Stimulated activated CD4-positive, alpha-beta T cell treated with anti-CD3 and anti-CD28 coated beads, Interleukin-12 subunit alpha, Interleukin-12 subunit beta, amount 100 ng/mL, for 4 hours (primary cell): Measurements from ENCODE around the gene LRCH4.

Source experiments
- DNase-seq: peaks from one replicate; pipeline ENCODE4 v3.0.0-alpha.2; 2020

The LRCH4 gene, protein sequence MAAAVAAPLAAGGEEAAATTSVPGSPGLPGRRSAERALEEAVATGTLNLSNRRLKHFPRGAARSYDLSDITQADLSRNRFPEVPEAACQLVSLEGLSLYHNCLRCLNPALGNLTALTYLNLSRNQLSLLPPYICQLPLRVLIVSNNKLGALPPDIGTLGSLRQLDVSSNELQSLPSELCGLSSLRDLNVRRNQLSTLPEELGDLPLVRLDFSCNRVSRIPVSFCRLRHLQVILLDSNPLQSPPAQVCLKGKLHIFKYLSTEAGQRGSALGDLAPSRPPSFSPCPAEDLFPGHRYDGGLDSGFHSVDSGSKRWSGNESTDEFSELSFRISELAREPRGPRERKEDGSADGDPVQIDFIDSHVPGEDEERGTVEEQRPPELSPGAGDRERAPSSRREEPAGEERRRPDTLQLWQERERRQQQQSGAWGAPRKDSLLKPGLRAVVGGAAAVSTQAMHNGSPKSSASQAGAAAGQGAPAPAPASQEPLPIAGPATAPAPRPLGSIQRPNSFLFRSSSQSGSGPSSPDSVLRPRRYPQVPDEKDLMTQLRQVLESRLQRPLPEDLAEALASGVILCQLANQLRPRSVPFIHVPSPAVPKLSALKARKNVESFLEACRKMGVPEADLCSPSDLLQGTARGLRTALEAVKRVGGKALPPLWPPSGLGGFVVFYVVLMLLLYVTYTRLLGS

DNA sequence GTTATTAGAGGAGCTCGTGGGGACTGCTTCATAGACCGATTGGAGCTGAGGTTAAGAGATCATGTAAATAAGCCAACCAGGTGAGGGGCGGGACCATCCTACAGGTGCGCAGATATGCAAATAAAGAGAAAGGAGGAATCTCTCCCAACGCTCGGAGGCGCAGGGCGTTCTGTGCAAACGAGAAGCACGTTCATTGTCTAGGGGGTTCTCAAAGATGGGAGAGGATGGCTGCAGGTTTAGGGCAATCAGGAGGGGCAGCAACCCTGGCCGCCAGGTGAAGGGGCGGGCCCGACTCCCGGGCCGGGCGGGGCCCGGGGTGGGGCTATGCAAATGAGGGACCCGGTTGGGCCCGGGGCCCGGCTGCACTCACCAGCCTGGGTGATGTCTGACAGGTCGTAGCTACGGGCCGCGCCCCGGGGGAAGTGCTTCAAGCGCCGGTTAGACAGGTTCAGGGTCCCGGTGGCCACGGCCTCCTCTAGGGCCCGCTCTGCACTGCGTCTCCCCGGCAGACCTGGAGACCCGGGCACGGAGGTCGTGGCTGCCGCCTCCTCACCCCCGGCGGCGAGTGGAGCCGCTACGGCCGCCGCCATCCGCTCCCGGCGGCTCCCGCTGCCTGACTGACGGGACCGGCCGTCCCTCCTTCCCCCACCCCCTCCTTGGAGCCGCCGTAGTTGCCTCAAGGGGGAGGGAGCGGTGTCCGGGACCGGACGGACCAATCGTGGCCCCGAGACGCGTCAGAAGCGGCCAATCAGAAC is at the start of gene LRCH4:
TSS of gene LRCH4 (minus strand) at position 619 of the 755 bp plus-strand sequence. CDS start at position 590, 29 bp downstream.
- peak; percentile 57 for DNase-seq

DNA sequence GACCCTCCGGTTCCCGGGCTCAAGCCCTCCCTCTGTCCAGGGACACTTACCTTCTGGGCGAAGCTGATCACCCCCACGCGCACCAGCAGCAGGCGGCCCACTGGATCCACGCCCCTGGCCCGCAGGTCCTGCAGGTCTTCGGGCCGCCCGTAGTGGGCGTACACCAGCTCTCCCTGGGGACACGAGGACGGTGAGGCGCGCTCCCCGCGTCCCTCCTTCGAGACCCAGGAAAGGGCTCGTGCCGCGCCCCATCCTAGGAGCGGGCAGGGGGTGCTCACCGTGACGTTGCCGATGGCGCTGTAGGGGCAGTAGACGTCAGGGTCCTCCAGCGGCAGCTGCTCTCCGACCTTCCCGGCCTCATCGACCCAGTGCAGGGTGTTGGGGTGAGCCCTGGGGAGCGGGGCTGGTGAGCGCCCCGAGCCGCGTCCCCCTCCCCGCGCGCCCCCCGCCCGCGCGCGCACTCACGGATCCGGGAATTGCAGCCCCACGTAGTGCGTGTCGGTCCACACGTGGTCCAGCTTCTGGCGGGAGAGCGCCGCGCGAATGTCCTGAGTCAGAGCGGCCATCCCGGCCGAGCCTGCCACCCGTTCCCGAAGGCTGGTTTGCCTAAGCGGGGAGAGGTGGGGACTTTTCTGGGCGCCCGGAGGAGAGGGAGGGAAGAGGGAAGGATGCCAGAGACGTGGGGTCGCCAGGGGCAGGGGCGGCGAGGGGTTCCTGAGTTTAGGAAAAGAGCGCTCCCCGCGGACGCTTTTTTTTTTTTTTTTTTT is 47.2 kb upstream of the LRCH4 start:
- peak; percentile 61 for DNase-seq

DNA sequence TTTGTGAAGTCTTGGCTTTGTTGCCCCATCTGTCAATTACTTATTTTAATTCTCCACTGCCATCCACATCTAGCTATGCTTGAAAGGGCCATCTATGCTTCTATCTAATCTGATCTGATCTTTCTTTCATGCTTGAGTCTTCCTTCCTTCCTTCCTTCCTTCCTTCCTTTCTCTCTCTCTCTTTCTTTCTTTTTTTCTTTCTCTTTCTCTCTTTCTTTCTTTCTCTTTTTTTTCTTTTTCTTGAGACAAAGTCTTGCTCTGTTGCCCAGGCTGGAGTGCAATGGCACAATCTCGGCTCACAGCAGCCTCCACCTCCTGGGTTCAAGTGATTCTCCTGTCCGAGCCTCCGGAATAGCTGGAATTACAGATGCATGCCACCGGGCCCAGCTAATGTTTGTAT is 44.1 kb upstream of the LRCH4 start:
- no peak for DNase-seq

DNA sequence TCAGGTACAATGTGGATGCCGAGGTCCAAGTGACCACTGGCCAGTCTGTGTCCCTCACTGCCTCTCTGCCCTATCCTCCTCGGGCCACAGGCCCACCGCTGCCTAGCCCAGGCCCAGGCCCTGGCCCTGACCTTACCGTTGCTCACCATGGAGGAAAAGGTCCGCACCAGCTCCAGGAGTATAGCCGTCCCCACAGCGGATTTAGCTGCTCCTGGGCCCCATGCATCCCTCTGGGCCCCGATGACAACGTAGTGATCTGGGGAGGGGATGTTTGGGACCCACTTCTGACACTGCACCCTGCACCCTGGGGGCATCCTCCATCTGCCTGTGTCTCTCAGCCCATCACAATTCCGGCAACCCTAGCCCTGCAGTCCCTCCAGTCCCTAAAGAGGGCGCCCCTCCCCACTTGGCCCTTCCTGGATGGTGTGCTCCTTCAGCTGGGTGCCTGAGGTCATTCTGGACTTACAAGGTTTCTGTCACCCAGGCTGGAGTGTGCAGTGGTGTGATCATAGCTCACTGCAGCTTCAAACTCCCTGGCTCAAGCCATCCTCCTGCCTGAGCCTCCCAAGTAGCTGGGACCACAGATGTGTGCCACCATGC is 43.3 kb upstream of the LRCH4 start:
- DNase-seq: no peak

DNA sequence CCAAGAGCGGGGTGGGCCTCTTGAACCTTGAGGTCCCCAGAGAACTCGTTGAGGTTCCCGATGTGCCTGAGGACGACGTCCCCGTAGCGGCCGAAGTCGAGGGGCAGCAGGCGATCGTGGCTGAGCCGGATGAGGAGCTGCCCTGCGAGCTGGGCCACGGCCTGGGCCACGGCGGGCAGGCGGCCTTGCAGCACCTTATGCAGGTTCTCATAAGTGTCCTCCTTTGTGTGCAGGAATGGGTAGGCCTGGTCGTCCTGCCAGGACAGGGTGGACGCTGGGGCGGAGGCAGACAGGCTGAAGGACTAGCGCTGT is 41.3 kb upstream of the LRCH4 start:
- DNase-seq: no peak

DNA sequence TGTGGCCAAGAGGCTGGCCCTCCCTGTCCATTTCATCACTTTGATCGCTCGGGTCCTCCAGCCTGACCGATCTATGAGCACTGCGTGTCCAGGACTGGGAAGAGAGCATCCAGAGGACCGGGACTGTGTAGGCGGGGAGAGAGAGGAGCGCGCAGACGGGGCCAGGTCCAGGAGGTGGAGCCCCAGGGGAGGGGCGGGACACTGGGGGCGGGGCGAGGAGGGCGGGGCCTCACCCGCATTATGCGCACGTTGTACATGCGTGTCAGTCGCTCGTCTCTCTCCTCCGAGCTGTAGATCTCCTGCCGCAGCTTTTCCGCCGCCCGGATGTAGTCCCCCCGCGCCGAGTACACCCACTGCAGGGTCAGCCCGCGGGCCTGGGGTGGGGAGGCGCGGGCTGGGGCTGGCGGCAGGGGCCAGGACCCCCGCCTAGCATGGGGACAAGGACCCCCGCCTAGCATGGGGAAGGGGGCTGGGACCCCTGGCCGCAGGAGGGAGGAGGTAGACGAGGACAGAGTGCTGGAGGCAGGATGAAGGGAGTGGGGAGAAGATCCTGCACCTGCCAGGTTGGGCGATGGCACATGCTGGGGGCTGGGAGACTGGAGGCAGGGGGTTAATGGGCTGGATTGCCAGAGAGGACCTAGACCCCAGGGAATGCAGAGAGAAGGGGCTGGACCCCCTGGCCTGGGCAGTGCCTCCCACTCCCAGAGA is 40.8 kb upstream of the LRCH4 start:
- DNase-seq: peak; percentile 86

DNA sequence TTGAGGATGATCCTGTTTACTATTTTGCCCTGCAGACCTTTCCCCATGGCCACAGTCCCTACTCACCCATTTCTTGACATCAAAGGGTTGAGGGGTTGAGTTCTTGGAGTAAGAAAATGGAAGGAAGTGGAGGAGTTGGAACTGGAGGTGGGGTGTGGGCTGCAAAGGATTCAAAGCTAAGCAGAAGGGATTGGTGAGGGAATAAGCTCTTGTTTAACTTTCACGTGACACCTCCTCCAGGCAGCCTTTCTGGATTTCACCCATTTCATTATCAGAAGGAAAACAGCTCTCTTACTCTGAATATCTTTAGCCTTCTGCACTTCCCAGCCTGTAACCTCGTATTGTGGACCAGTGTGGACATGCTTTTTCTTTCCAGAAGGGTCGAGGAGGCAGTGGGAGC is 40.1 kb upstream of the LRCH4 start:
- DNase-seq: no peak

DNA sequence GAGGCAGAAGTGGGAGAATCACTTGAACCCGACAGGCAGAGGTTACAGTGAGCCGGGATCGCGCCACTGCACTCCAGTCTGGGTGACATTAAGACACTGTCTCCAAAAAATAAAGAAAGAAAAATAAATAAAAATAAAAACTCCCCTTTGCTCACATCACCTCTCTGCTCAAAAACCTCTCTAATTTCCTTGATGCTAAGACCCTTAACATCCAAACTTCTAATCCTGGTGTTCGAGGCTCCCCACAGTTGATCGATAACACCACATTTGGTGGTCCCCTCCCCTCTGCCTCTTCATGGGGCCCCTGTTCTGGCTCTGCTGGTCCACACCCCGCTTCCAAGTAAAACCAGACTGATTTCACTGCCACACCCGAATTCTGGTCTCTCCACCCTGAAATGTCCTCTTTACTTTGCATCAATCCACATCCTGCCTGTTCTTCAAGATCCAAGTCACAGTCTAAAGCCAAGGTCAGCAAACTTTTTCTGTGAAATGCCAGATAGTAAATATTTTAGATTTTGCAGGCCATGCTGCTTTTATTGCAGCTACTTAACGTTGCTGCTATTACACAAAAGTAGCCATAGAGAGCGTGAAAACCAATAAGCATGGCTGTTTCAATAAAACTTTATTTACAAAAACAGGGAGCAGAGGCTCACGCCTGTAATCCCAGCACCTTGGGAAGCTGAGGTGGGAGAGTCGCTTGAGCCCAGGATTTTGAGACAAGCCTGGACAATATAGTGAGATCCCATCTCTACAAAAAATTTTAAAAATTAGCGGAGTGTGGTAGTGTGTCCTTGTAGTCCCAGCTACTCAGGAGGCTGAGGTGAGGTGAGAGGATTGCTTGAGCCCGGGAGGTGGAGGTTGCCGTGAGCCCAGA is 38.3 kb upstream of the LRCH4 start:
- no peak for DNase-seq

DNA sequence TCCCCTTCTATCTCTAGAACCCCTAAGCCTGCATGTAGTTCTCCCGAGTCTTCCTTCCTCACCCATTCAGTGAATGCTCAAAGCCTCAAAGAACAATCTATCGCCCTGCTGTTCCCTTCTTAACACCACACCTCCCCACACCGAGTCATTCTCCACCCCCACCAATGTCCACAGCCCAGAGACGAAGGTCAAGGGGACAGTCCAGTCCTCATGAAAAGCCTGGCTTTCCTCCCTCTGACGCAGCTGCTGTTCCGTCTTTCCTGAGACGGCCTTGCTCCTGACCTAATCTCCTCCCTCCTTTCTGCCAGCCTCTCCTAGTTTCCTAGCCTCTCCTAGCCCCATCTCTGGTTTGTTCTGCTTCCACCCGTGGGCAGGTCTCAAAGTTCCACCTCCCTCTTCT is 35.6 kb upstream of the LRCH4 start:
- DNase-seq: no peak

DNA sequence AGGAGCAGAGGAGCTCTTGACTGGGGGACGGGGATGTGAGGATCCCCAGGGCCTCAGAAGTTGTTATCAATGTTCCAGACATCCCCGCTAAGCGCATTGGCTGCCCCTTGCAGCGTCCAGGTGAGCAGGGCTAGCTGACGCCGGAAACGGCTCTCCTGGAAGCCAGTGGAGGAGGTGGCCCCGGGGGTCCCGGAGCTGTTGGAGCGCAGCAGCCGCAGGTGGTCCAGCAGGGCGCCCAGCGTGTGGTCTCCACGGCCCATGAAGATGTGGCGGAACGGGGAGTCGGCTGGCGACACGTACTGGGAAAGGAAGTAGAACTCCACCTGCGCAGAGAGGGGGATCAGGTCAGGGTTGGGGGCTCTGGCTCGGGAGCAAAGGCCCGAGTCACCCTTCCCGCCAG is 34.9 kb upstream of the LRCH4 start:
- DNase-seq: no peak

DNA sequence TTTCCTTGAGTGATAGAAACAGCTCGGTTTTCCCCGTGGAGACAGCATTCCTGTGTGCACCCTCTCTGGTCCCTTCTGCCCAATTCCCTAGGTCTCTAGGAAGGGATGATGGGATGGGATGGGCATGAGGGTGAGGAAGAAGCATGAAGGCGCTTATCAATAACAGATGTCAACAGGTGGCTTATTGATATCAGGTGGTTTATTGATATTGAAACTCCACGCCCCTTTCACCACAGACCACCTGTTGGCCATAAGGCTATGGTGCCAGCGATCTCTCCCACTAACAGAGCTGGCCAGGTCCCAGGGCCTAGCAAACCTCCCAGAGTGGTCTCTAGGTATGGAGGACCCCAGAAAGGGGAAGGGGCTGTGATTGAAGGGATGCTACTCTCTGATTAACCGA is 34.3 kb upstream of the LRCH4 start:
- DNase-seq: no peak

DNA sequence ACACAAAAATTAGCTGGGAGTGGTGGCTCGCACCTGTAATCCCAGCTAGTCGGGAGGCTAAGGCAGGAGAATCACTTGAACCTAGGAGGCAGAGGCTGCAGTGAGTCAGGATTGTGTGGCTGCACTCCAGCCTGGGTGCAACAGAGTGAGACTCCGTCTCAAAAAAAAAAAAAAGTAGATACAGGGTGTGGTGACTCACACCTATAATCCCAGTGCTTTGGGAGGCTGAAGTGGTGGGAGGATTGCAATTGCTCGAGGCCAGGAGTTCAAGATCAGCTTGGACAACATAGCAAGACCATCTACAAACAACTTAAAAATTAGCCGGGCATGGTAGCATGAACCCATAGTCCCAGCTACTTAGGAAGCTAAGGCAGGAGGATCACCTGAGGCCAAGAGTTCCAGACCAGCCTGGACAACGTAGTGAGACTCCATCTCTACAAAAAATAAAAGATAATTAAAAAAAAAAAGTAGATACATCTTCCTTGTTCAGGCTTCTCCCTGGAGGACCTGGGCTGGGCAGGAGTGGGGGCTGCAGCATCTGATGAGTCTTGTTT is 28.5 kb upstream of the LRCH4 start:
- DNase-seq: no peak

DNA sequence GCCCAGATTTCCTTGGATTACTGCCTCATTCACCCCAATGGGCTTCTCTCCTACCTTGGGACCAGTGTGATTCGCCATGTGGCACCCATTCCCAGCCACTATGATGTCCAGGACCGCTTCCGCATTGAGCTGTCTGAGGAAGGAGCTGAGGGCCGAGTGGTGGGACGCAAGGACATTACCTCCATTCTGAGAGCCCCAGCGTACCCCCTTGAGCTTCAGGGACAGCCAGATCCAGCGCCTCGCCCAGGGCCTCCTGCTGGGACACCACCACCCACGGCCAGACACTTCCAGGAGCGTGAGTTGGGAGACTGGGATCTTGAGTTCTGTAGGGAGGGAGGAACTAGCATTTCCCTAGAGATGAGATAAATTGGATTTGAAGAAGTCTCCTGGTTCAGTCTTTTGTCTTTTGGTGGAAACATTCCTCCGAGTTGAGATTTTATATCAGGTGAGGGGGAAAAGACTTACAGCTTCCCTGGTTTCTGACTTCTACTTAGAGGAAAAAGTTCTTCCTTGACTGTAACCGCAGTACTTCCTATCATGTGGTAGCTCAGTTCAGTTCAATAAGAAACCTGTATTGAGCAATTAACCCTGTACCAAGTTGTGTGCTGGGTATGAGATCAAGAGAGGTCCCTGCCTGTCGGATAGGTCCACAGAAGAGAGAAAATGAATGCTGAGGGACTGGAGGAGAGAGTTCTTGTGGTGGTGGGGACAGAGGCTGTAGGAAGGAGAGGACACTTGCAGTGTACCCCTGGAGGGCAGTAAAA is 27.7 kb upstream of the LRCH4 start:
- no peak for DNase-seq

DNA sequence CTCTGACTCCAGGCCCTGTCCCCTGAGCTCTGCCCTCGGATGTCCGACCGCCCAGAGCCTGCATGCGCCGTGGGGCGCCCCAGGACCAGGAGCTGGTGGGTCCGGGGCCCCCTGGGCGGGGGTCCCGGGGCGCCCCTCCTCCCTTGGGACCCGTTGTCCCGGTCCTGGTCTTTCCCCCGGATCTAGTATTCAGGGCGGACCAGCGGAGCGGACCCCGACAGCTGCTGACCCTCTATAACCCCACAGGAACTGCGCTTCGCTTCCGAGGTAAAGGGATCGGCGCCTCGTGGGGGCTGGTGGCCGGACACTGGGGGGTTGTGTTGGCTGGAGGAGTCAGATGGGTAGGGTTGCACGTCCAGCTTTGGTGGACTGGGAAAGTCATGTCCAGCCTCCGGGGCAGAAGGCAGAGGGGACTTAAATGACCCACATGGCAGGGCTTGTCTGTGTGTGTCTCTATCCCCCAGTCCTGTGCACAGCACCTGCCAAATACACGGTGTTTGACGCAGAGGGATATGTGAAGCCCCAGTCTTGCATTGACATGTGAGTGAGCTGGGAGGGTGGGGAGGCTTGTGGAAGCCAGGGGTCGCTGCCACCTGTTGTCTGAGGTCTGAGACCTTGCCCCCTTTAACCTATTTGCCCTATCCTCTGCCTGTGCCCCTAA is 26.9 kb upstream of the LRCH4 start:
- no peak for DNase-seq

DNA sequence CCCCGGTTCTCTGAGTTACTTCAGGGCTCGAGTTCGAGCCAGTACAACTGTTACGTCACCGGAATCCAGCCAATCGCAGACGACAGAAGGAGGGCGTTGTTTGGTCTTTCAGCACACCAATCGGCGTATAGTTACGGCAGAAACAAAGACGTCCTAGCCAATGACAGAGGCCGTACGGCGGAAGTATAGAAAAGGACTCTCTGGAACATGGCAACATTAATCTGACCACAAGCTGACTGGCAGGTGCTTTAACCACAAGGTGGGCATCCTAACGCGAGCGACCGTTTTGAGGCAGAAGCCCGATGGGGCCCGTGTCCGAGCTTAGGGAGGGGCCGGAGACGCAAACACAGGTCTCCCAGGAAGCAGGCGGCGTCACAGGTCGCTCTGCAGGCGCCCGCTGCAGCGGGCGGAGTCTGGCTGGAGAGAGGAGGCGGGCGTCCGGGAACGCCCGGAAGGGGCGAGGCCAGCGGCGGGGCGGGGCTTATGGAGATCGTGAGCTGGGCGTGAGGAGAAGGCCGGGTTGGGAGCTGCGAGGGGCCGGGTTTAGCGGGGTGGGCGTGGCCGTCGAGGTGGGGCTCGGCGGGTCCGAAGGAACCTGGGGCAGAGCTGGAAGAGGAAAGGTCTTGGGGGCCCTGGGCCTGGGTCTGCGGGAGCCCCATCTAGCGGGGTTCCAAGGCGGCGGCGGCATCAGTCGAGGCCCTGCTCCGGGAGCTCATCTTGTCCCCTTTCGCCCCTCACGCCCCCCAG is 26.2 kb upstream of the LRCH4 start, which contains the start of gene MOSPD3:
TSS of gene MOSPD3 (plus strand) at position 558 of the 747 bp plus-strand sequence. CDS start 252 bp downstream, outside the sequence.
- peak; percentile 99 for DNase-seq

DNA sequence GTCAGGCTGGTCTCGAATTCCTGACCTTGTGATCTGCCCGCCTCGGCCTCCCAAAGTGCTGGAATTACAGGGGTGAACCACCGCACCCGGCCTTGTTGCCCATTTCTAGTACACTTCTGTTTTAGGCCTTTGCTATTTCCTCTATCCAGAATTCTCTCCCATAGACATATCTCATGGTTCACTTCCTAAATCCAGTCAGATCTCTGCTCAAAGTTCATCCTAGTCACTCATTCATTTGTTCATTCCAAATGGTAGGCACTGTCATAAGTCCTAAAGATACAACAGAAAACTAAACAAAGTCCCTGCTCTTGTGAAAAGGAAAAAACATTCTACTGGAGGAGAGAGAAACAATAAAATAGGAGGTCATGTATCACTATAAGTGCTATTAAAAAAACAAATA is 24.0 kb upstream of the LRCH4 start:
- no peak for DNase-seq

DNA sequence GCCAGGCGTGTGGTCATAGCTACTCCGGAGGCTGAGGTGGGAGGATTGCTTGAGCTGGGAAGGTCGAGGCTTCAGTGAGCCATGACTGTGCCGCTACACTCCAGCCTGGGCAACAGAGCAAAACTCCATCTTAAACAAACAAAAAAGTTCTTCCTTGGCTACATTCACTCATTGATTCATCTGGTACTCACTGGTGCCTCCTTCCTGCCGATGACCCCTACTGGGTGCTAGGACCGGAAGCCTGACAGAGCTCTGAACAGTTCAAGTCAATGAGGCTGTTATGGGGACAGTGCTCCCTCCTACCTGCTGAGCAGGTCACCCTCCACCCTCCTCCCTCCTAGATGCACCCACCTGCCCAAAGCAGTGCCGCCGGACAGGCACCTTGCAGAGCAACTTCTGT is 21.2 kb upstream of the LRCH4 start:
- DNase-seq: no peak

DNA sequence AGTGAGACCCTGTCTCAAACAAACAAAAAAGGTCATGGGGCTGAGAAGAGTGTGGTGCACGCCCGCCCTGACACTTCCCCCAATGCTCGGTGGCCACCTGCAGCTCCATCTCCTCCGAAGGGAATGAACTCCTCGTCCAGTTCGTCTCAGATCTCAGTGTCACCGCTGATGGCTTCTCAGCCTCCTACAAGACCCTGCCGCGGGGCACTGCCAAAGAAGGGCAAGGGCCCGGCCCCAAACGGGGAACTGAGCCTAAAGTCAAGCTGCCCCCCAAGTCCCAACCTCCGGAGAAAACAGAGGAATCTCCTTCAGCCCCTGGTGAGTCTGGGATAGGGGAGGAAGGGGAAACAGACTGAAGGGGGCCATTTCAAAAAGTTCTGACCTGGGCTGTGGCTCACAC is 20.4 kb upstream of the LRCH4 start:
- DNase-seq: no peak
